DOHH2 (cell line): ENCODE data around the gene PLEKHJ1.

ENCODE experiments used
- EZH2phosphoT487 ChIP-seq: fragments of 200-600 bp; sonication (generic); IDR thresholded peaks from 2 replicates; pipeline ENCODE4 v1.6.1; 2017; ENCODE audit warnings: borderline replicate concordance, mild to moderate bottlenecking, antibody characterized with exemption, low read length, moderate library complexity, mixed read lengths
- TF ChIP-seq, protein P1 (sequence below): fragments of 200-600 bp; sonication (generic); IDR thresholded peaks from one replicate; pipeline ENCODE4 v1.5.1; 2014; ENCODE audit warnings: antibody characterized with exemption, mild to moderate bottlenecking, low read depth, low read length; ENCODE audit not compliant: poor library complexity, severe bottlenecking

DNA sequence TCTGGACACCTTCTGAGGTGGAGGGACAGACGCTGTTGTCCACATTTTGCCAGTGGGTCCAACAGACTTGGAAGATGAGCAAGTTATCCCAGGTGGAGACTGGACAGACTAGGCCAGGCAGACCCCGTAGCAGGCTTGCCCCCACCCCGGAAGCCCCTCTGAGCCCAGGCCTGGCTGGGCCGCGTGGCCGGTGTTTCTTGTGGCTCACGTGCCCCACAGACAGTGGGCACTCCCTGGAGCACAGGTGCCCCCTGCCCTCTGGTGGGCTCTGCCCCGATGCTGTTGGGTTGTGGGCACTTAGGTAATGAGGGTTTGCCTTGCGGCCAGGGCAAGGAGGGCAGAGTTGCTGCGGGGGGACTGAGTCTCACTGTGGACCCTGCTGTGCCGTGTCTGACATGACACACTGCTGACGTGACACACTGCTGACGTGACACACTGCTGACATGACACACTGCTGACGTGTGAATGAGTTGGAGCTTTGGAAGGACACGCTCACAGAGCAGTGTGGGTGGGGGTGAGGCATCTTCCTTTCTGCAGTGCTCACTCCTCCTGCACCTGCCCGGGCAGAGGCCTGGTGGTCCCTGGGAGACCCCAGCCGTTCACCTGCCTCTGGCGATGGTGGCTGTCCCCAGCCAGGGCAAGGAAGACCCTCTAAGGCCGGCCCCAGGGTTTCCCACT is 47.3 kb downstream of the PLEKHJ1 start:
- TF ChIP-seq, protein P1, sequence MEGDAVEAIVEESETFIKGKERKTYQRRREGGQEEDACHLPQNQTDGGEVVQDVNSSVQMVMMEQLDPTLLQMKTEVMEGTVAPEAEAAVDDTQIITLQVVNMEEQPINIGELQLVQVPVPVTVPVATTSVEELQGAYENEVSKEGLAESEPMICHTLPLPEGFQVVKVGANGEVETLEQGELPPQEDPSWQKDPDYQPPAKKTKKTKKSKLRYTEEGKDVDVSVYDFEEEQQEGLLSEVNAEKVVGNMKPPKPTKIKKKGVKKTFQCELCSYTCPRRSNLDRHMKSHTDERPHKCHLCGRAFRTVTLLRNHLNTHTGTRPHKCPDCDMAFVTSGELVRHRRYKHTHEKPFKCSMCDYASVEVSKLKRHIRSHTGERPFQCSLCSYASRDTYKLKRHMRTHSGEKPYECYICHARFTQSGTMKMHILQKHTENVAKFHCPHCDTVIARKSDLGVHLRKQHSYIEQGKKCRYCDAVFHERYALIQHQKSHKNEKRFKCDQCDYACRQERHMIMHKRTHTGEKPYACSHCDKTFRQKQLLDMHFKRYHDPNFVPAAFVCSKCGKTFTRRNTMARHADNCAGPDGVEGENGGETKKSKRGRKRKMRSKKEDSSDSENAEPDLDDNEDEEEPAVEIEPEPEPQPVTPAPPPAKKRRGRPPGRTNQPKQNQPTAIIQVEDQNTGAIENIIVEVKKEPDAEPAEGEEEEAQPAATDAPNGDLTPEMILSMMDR = no peak
- TF ChIP-seq EZH2phosphoT487 = no peak
